HG02571 (cell line): Measurements from ENCODE around the gene KLHL4.
"Not testable (repeated sequence)": the region's sequence is repeated elsewhere in the genome, so short reads cannot be mapped to it uniquely, and the experiment has no call there.

Experiments
- ATAC-seq: cut with Tn5 transposase; IDR thresholded peaks from one replicate; pipeline ENCODE4 v1.9.1; 2021; ENCODE audit warnings: mild to moderate bottlenecking, moderate library complexity; ENCODE audit not compliant: unreplicated experiment

The KLHL4 gene

GRCh38 chrX:87517571-87518141 is at the start of gene KLHL4:
TSS of gene KLHL4 (plus strand) at chrX:87517802. CDS start at chrX:87517894, 92 bp downstream.
- no peak for ATAC-seq

GRCh38 chrX:87468941-87469340 is 48.7 kb upstream of the KLHL4 start:
- ATAC-seq: no peak

GRCh38 chrX:87475793-87476192 is 41.8 kb upstream of the KLHL4 start:
- ATAC-seq: no peak

- not testable (repeated sequence) for ATAC-seq
Observed at GRCh38 chrX:87478703-87479102, 38.9 kb upstream of the KLHL4 start.

GRCh38 chrX:87489071-87489470 is 28.5 kb upstream of the KLHL4 start:
- no peak for ATAC-seq

- no peak for ATAC-seq
Observed at GRCh38 chrX:87515836-87516235, 1.8 kb upstream of the KLHL4 start.

- no peak for ATAC-seq
Observed at GRCh38 chrX:87516717-87517121, 883 bp upstream of the KLHL4 start.

- ATAC-seq: no peak
Observed at GRCh38 chrX:87518504-87518903, 902 bp downstream of the KLHL4 start.

- ATAC-seq: no peak
Observed at GRCh38 chrX:87525771-87526229, 8.2 kb downstream of the KLHL4 start.

GRCh38 chrX:87526281-87526680 is 8.7 kb downstream of the KLHL4 start:
- no peak for ATAC-seq

GRCh38 chrX:87528487-87528886 is 10.9 kb downstream of the KLHL4 start:
- ATAC-seq: no peak

GRCh38 chrX:87571964-87572363 is 54.4 kb downstream of the KLHL4 start:
- no peak for ATAC-seq

GRCh38 chrX:87572901-87573300 is 55.3 kb downstream of the KLHL4 start:
- ATAC-seq: no peak

- no peak for ATAC-seq
Observed at GRCh38 chrX:87578978-87579377, 61.4 kb downstream of the KLHL4 start.

- ATAC-seq: no peak
Observed at GRCh38 chrX:87580862-87581261, 63.3 kb downstream of the KLHL4 start.

- ATAC-seq: no peak
Observed at GRCh38 chrX:87582453-87582852, 64.9 kb downstream of the KLHL4 start.

- ATAC-seq: no peak
Observed at GRCh38 chrX:87583679-87584078, 66.1 kb downstream of the KLHL4 start.

GRCh38 chrX:87616371-87616770 is 98.8 kb downstream of the KLHL4 start:
- ATAC-seq: no peak

GRCh38 chrX:87621697-87622096 is 104.1 kb downstream of the KLHL4 start:
- no peak for ATAC-seq

- no peak for ATAC-seq
Observed at GRCh38 chrX:87626996-87627395, 109.4 kb downstream of the KLHL4 start.

- no peak for ATAC-seq
Observed at GRCh38 chrX:87634361-87634760, 116.8 kb downstream of the KLHL4 start.

GRCh38 chrX:87636533-87636932 is 118.9 kb downstream of the KLHL4 start:
- no peak for ATAC-seq

- not testable (repeated sequence) for ATAC-seq
Observed at GRCh38 chrX:87641439-87641838, 123.8 kb downstream of the KLHL4 start.
